GM18520 (cell line): ENCODE data around the gene CCDC71L.

Source experiments
- ATAC-seq: cut with Tn5 transposase; IDR thresholded peaks from one replicate; pipeline ENCODE4 v1.9.1; 2021; ENCODE audit not compliant: unreplicated experiment

CCDC71L gene

GRCh38 chr7:106609416-106609815 lies 51.5 kb downstream of the CCDC71L start:
- no peak for ATAC-seq

DNA sequence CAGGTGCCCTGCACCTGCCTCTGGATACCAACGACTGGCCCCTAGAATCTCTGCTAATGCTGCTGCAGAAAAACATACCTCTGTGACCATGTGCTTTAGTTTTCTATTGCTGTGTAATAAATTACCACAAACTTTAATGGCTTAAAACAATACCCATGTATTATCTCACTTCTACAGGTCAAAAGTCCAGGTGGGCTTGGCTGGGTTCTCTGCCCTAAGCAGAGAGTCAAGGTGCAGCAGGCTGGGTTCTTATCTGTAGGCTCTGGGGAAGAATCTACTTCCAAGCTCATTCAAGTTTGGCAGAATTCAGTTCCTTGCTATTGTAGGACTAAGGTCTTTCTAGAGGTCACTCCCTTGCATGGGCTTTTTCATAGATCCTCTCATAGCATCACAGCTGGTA lies 52.3 kb downstream of the CCDC71L start:
- ATAC-seq = no peak
